ENCODE measurements around the gene C15orf39.

GRCh38 chr15:75206006-75206405 lies 4.3 kb downstream of the C15orf39 start:
- no peak for TF ChIP-seq REST (IDR thresholded peaks at IDR 0.05; ENCODE audit: borderline replicate concordance)
- no peak for TF ChIP-seq CTCF (IDR thresholded peaks at IDR 0.05; ENCODE audit: poor library complexity, severe bottlenecking)
- TF ChIP-seq TAF1 (IDR thresholded peaks at IDR 0.05; ENCODE audit: low read depth): no peak
- TF ChIP-seq EZH2 (IDR thresholded peaks at IDR 0.05; ENCODE audit: borderline replicate concordance, insufficient read depth, low read length, poor library complexity, severe bottlenecking): no peak
- TF ChIP-seq POLR2AphosphoS5 (IDR thresholded peaks at IDR 0.05): no peak

Measured in neural cell (in vitro differentiated cells).